GM12878 (cell line): ENCODE data around the gene DAGLA. TPM values are rescaled to one million over a fixed set of nuclear protein-coding genes. Genes with fewer than 3 reads are reported as not detected.

ENCODE experiments used
- ATF7 ChIP-seq: fragments of 450-650 bp; IDR thresholded peaks from 2 replicates; pipeline ENCODE4 v1.6.1; 2016; ENCODE audit warnings: low read depth, mild to moderate bottlenecking
- BCL11A ChIP-seq: IDR thresholded peaks from 2 replicates; pipeline ENCODE4 v1.6.1; 2011; ENCODE audit warnings: low read depth, low read length
- CHD1 ChIP-seq: IDR thresholded peaks from 2 replicates; pipeline ENCODE4 v1.6.1; 2012; ENCODE audit warnings: low read depth, low read length, improper control_type of control experiment
- CTCF ChIP-seq, 3 experiments: IDR thresholded peaks in 2 of 3; conservative IDR thresholded peaks in 1 of 3; 2 replicates each; pipeline ENCODE4 v1.5.1; 2011; ENCODE audit warnings: low read depth in 3 of 3, low read length in 3 of 3, mild to moderate bottlenecking in 3 of 3, control low read depth in 2 of 3, moderate library complexity in 2 of 3, inconsistent platforms in 1 of 3, mixed read lengths in 1 of 3; ENCODE audit not compliant: control insufficient read depth in 2 of 3, insufficient read depth in 1 of 3; ENCODE audit errors: extremely low read depth in 1 of 3
- EP300 ChIP-seq, 2 experiments: fragments of 150-350 bp in 1 of 2; IDR thresholded peaks; 2 replicates each; pipeline ENCODE4 v1.6.1; 2011 to 2012; ENCODE audit warnings: low read depth in 2 of 2, low read length in 2 of 2, borderline replicate concordance in 1 of 2, improper control_type of control experiment in 1 of 2, inconsistent platforms in 1 of 2; ENCODE audit not compliant: control insufficient read depth in 1 of 2
- ESRRA ChIP-seq: IDR thresholded peaks from 2 replicates; pipeline ENCODE4 v1.6.1; 2012; ENCODE audit warnings: mild to moderate bottlenecking, low read length, improper control_type of control experiment
- ETV6 ChIP-seq, 2 experiments: fragments of 450-650 bp in 1 of 2; IDR thresholded peaks in 1 of 2; conservative IDR thresholded peaks in 1 of 2; 2 replicates each; pipeline ENCODE4 v1.6.1; 2014; ENCODE audit warnings: antibody characterized with exemption in 1 of 2, borderline replicate concordance in 1 of 2, low read depth in 1 of 2, mild to moderate bottlenecking in 1 of 2, moderate library complexity in 1 of 2
- FOS ChIP-seq: IDR thresholded peaks from 3 replicates; pipeline ENCODE4 v1.6.1; 2011; ENCODE audit warnings: borderline replicate concordance; ENCODE audit not compliant: insufficient read length; ENCODE audit errors: extremely low read depth
- FOXM1 ChIP-seq: IDR thresholded peaks from 2 replicates; pipeline ENCODE4 v1.6.1; 2012; ENCODE audit warnings: low read depth, mild to moderate bottlenecking, inconsistent platforms, low read length, moderate library complexity
- GABPA ChIP-seq: IDR thresholded peaks from 2 replicates; pipeline ENCODE4 v1.6.1; 2014; ENCODE audit warnings: antibody characterized with exemption, low read depth, mild to moderate bottlenecking, inconsistent platforms
- HDGF ChIP-seq: fragments of 450-650 bp; IDR thresholded peaks from 2 replicates; pipeline ENCODE4 v1.6.1; 2016; ENCODE audit warnings: antibody characterized with exemption
- KAT2A ChIP-seq: conservative IDR thresholded peaks from 2 replicates; pipeline ENCODE4 v1.6.1; 2011; ENCODE audit warnings: low read depth, low read length; ENCODE audit not compliant: control insufficient read depth
- KLF5 ChIP-seq: fragments of 450-650 bp; IDR thresholded peaks from 2 replicates; pipeline ENCODE4 v1.6.1; 2014; ENCODE audit warnings: mild to moderate bottlenecking; ENCODE audit not compliant: partially characterized antibody
- NBN ChIP-seq: fragments of 450-650 bp; IDR thresholded peaks from 2 replicates; pipeline ENCODE4 v1.6.1; 2016
- NFYB ChIP-seq: IDR thresholded peaks from 2 replicates; pipeline ENCODE4 v1.6.1; 2011; ENCODE audit warnings: low read depth, mild to moderate bottlenecking, low read length, improper control_type of control experiment, moderate library complexity; ENCODE audit not compliant: insufficient read depth
- NR2C1 ChIP-seq: fragments of 450-650 bp; IDR thresholded peaks from 2 replicates; pipeline ENCODE4 v1.6.1; 2017; ENCODE audit warnings: antibody characterized with exemption, mild to moderate bottlenecking, moderate library complexity
- NR2C2 ChIP-seq: IDR thresholded peaks from 2 replicates; pipeline ENCODE4 v1.6.1; 2011; ENCODE audit warnings: borderline replicate concordance, low read depth; ENCODE audit not compliant: control insufficient read depth, insufficient read length
- PAX5 ChIP-seq: IDR thresholded peaks from 2 replicates; pipeline ENCODE4 v1.6.1; 2011; ENCODE audit warnings: low read depth, low read length, borderline replicate concordance
- PAX8 ChIP-seq: fragments of 450-650 bp; IDR thresholded peaks from 2 replicates; pipeline ENCODE4 v1.6.1; 2017; ENCODE audit warnings: mild to moderate bottlenecking, moderate library complexity
- RAD51 ChIP-seq: fragments of 450-650 bp; IDR thresholded peaks from 2 replicates; pipeline ENCODE4 v1.6.1; 2016; ENCODE audit warnings: moderate library complexity, mild to moderate bottlenecking, inconsistent platforms
- RBBP5 ChIP-seq: fragments of 200-600 bp; sonication (generic); conservative IDR thresholded peaks from 2 replicates; pipeline ENCODE4 v1.6.1; 2016
- SMAD1 ChIP-seq: fragments of 450-650 bp; IDR thresholded peaks from 2 replicates; pipeline ENCODE4 v1.6.1; 2018; ENCODE audit warnings: mild to moderate bottlenecking, low read depth; ENCODE audit not compliant: partially characterized antibody
- SMC3 ChIP-seq: IDR thresholded peaks from 2 replicates; pipeline ENCODE4 v1.6.1; 2011; ENCODE audit warnings: low read length, improper control_type of control experiment, borderline replicate concordance
- SP1 ChIP-seq: IDR thresholded peaks from one replicate; pipeline ENCODE4 v1.6.1; 2011; ENCODE audit warnings: low read depth, low read length
- SREBF2 ChIP-seq: IDR thresholded peaks from 2 replicates; pipeline ENCODE4 v1.6.1; 2012; ENCODE audit warnings: mild to moderate bottlenecking, low read length
- TBL1XR1 ChIP-seq: IDR thresholded peaks from 2 replicates; pipeline ENCODE4 v1.6.1; 2012; ENCODE audit warnings: low read depth, low read length, improper control_type of control experiment
- TCF12 ChIP-seq: IDR thresholded peaks from 2 replicates; pipeline ENCODE4 v1.6.1; 2011; ENCODE audit warnings: low read depth, mild to moderate bottlenecking, low read length
- TCF7 ChIP-seq: IDR thresholded peaks from 2 replicates; pipeline ENCODE4 v1.6.1; 2014; ENCODE audit warnings: antibody characterized with exemption, borderline replicate concordance
- WRNIP1 ChIP-seq: IDR thresholded peaks from 2 replicates; pipeline ENCODE4 v1.6.1; 2011; ENCODE audit warnings: low read depth, low read length, improper control_type of control experiment, borderline replicate concordance
- ZNF217 ChIP-seq: fragments of 450-650 bp; IDR thresholded peaks from 2 replicates; pipeline ENCODE4 v1.6.1; 2017; ENCODE audit warnings: antibody characterized with exemption, mild to moderate bottlenecking
- polyA plus RNA-seq, 11 experiments: library from polyadenylated mRNA; depleted of rRNA in 4 of 11; unstranded in 6 of 11; stranded (reverse) in 5 of 11; fragments of >200 nt; fragmentation: Nextera tagmentation in 4 of 11; fragmentation: Illumina TruSeq in 1 of 11; extraction: Ambion mirVana in 4 of 11; extraction: Trizol in 1 of 11; gene quantifications; 1 replicate in 1 of 11; 2 replicates in 10 of 11; pipeline versions ENCODE4 v1.2.1 to v1.2.3, GENCODE V29; 2011 to 2016; ENCODE audit warnings: inconsistent platforms in 2 of 11, missing spikeins in 2 of 11, low read depth in 1 of 11
- total RNA-seq, 4 experiments: library from RNA; depleted of rRNA in 3 of 4; stranded (reverse); fragments of >200 nt in 3 of 4; fragmentation: Illumina TruSeq in 1 of 4; extraction: Trizol in 1 of 4; gene quantifications; 2 replicates each; pipeline versions ENCODE4 v1.2.1 to v1.2.3, GENCODE V29; 2013 to 2021
- TF ChIP-seq, protein P1 (sequence below): IDR thresholded peaks from 2 replicates; pipeline ENCODE4 v1.6.1; 2011; ENCODE audit warnings: borderline replicate concordance, low read depth, mild to moderate bottlenecking, moderate library complexity, mixed read lengths, low read length; ENCODE audit not compliant: insufficient read depth; ENCODE audit errors: extremely low read length

Gene DAGLA
- total and polyA plus RNA-seq, 10 of the 15 experiments (the other 5 are each of a cell fraction or from before 2014, with no cell fraction given): 0.05 TPM; not detected in 9

GRCh38 chr11:61756452-61757212, 76.4 kb downstream of the DAGLA start (continued):
- TF ChIP-seq NR2C2 (no peak), SMC3 (no peak; the same call in 1 of the 2 replicates), SMAD1 (no peak), NBN (peak; percentile 96), CHD1 (no peak), ESRRA (peak; percentile 20; the same call in 1 of the 2 replicates), TCF12 (0 out of 2 replicates have a peak, but pooled peaks have one; percentile 24), TBL1XR1 (peak; percentile 81; the same call in 1 of the 2 replicates), PAX8 (no peak), TCF7 (no peak), PAX5 (peak; percentile 40; the same call in 1 of the 2 replicates), SP1 (peak; percentile 28), BCL11A (no peak; the same call in 1 of the 2 replicates), FOS (no peak), WRNIP1 (no peak), CTCF (IDR thresholded peaks at IDR 0.05 in 2 of 3, conservative IDR thresholded peaks at IDR 0.05 in 1 of 3; ENCODE audit: control insufficient read depth in 2 of 3, extremely low read depth in 1 of 3, insufficient read depth in 1 of 3, low read depth in 3 of 3, low read length in 3 of 3) (no peak), NR2C1 (peak; percentile 85), ETV6 (conservative IDR thresholded peaks at IDR 0.05 in 1 of 2, IDR thresholded peaks at IDR 0.05 in 1 of 2; ENCODE audit: borderline replicate concordance in 1 of 2, low read depth in 1 of 2) (no peak), ZNF217 (0 out of 2 replicates have a peak, but pooled peaks have one; percentile 34), KLF5 (no peak), EP300 (IDR thresholded peaks at IDR 0.05; ENCODE audit: borderline replicate concordance in 1 of 2, control insufficient read depth in 1 of 2, low read depth in 2 of 2, low read length in 2 of 2) (peak; percentile 48 to 49; a peak in 3 of 4 replicates), RAD51 (no peak), RBBP5 (no peak), HDGF (peak; percentile 87), SREBF2 (no peak), ATF7 (peak; percentile 84), GABPA (no peak), FOXM1 (no peak), KAT2A (no peak), NFYB (no peak)
- TF ChIP-seq, protein P1, sequence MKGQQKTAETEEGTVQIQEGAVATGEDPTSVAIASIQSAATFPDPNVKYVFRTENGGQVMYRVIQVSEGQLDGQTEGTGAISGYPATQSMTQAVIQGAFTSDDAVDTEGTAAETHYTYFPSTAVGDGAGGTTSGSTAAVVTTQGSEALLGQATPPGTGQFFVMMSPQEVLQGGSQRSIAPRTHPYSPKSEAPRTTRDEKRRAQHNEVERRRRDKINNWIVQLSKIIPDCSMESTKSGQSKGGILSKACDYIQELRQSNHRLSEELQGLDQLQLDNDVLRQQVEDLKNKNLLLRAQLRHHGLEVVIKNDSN: no peak
